Stimulated activated CD4-positive, alpha-beta T cell treated with anti-CD3 and anti-CD28 coated beads, TNF-alpha, amount 100 ng/mL, for 24 hours (primary cell): ENCODE results near the gene KRTAP10-8.
"Not testable (repeated sequence)": the region's sequence is repeated elsewhere in the genome, so short reads cannot be mapped to it uniquely, and the experiment has no call there.

ENCODE experiments used
- DNase-seq, 3 experiments: peaks; one replicate each; pipeline ENCODE4 v3.0.0-alpha.2; 2020; ENCODE audit warnings: low read depth in 3 of 3

Gene KRTAP10-8

GRCh38 chr21:44618504-44618903, 6.6 kb downstream of the KRTAP10-8 start:
- no peak for DNase-seq

- DNase-seq: peak; percentile 21 to 34 (median 21)
Measured at GRCh38 chr21:44618909-44619308, 7.0 kb downstream of the KRTAP10-8 start.

- DNase-seq: no peak
Measured at GRCh38 chr21:44619886-44620285, 8.0 kb downstream of the KRTAP10-8 start.

GRCh38 chr21:44623575-44623974, 11.7 kb downstream of the KRTAP10-8 start:
- no peak for DNase-seq

- DNase-seq: no peak
Measured at GRCh38 chr21:44625756-44626155, 13.9 kb downstream of the KRTAP10-8 start.

- DNase-seq: no peak
Measured at GRCh38 chr21:44626262-44626661, 14.4 kb downstream of the KRTAP10-8 start.

- no peak for DNase-seq
Measured at GRCh38 chr21:44626673-44627143, 14.8 kb downstream of the KRTAP10-8 start, which contains the start of gene KRTAP10-9. TSS of gene KRTAP10-9 (plus strand) at chr21:44627093. CDS start at chr21:44627172, 79 bp downstream.

GRCh38 chr21:44627181-44627822, 15.4 kb downstream of the KRTAP10-8 start:
- not testable (repeated sequence) for DNase-seq

- DNase-seq: not testable (repeated sequence)
Measured at GRCh38 chr21:44627831-44628233, 16.0 kb downstream of the KRTAP10-8 start.

- DNase-seq: no peak
Measured at GRCh38 chr21:44628707-44629391, 17.0 kb downstream of the KRTAP10-8 start.

GRCh38 chr21:44630440-44630839, 18.6 kb downstream of the KRTAP10-8 start:
- DNase-seq: no peak

GRCh38 chr21:44632067-44632466, 20.2 kb downstream of the KRTAP10-8 start:
- DNase-seq: no peak

- no peak for DNase-seq
Measured at GRCh38 chr21:44636209-44637017, 24.5 kb downstream of the KRTAP10-8 start.

- no peak for DNase-seq
Measured at GRCh38 chr21:44637018-44637850, 25.4 kb downstream of the KRTAP10-8 start, which contains the start of gene KRTAP10-10. TSS of gene KRTAP10-10 (plus strand) at chr21:44637356. CDS start at chr21:44637418, 62 bp downstream.

- DNase-seq: not testable (repeated sequence)
Measured at GRCh38 chr21:44637851-44638348, 26.0 kb downstream of the KRTAP10-8 start.

GRCh38 chr21:44638506-44639330, 26.8 kb downstream of the KRTAP10-8 start:
- not testable (repeated sequence) for DNase-seq

GRCh38 chr21:44639331-44639655, 27.4 kb downstream of the KRTAP10-8 start:
- no peak for DNase-seq

- DNase-seq: no peak
Measured at GRCh38 chr21:44640761-44641160, 28.9 kb downstream of the KRTAP10-8 start.

- DNase-seq: no peak
Measured at GRCh38 chr21:44643741-44644310, 31.9 kb downstream of the KRTAP10-8 start.

- DNase-seq: no peak
Measured at GRCh38 chr21:44644878-44645277, 33.0 kb downstream of the KRTAP10-8 start.
